Measurements from ENCODE around the gene RNF214. TPM values are rescaled to one million over a fixed set of nuclear protein-coding genes. Genes with fewer than 3 reads are reported as not detected.

RNF214 gene
- total RNA-seq, 1 donor from 2014 or later = 39.9 TPM

DNA sequence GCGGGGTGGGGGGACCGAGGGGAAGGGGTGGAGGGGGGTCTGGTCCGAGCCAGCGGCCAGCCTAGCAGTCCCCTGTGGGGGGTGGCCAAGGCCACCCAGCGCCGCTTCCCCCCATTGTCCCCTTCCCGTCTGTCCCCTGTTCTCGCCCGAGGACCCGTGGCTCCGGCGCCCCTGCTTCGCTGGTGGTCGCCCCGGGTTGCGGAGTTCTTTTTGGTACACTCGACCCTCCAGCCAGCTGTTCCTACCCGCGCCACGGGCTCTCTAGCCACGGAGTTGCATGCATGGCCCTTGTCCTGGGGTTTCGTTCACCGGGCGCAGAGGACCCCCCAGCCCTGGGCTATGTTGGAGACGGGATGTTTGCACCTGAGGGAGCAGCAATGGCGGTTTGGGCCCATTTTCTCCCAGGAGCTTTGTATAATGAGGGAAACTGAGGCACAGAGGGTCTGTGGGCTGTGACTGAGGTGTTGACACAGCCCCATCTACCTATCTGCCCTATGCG lies 489 bp downstream of the RNF214 start:
- H3K36me3 Mint-ChIP-seq = peaks cover 9% of the 10 kb centered on the region
- H3K4me3 Mint-ChIP-seq = peak overlapping the region; percentile 90
- TF ChIP-seq, protein P1, sequence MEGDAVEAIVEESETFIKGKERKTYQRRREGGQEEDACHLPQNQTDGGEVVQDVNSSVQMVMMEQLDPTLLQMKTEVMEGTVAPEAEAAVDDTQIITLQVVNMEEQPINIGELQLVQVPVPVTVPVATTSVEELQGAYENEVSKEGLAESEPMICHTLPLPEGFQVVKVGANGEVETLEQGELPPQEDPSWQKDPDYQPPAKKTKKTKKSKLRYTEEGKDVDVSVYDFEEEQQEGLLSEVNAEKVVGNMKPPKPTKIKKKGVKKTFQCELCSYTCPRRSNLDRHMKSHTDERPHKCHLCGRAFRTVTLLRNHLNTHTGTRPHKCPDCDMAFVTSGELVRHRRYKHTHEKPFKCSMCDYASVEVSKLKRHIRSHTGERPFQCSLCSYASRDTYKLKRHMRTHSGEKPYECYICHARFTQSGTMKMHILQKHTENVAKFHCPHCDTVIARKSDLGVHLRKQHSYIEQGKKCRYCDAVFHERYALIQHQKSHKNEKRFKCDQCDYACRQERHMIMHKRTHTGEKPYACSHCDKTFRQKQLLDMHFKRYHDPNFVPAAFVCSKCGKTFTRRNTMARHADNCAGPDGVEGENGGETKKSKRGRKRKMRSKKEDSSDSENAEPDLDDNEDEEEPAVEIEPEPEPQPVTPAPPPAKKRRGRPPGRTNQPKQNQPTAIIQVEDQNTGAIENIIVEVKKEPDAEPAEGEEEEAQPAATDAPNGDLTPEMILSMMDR (IDR thresholded peaks at IDR 0.05; ENCODE audit: unreplicated experiment) = no peak
- H3K4me1 Mint-ChIP-seq = peaks cover 32% of the 10 kb centered on the region
- no peaks in the 10 kb centered on the region for H3K27me3 Mint-ChIP-seq (ENCODE audit: low read depth)
- DNase-seq (ENCODE audit: low spot score in 2 of 2, unreplicated experiment in 2 of 2) = peak in 1 of 2 experiments; percentile 43
- peak overlapping the region; percentile 87 for H3K27ac Mint-ChIP-seq
- no peaks in the 10 kb centered on the region for H3K9me3 Mint-ChIP-seq

DNA sequence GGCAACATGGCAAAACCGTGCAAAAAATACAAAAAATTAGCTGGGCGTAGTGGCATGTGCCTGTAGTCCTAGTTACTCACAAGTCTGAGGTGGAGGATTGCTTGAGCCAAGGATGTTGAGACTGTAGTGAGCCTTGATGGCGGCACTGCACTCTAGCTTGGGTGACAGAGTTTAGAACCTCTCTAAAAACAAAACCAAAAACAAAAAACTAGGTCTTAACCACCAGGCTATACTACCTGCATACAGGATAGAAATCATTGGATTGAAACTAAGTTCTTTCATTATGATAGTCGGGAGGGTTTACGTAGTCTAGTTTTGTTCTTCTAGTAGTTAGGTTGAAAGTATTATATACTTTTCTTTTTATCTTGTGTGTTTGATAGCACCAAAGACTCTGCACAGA lies 5.8 kb downstream of the RNF214 start:
- Mint-ChIP-seq H3K27ac (no peak overlapping the region), H3K4me3 (no peak overlapping the region), H3K27me3 (ENCODE audit: low read depth) (no peaks in the 10 kb centered on the region), H3K36me3 (peaks cover 25% of the 10 kb centered on the region), H3K4me1 (peaks cover 12% of the 10 kb centered on the region), H3K9me3 (no peaks in the 10 kb centered on the region)
- TF ChIP-seq, protein P1 (IDR thresholded peaks at IDR 0.05; ENCODE audit: unreplicated experiment) = no peak
- no peak for DNase-seq (ENCODE audit: low spot score in 2 of 2, unreplicated experiment in 2 of 2)

DNA sequence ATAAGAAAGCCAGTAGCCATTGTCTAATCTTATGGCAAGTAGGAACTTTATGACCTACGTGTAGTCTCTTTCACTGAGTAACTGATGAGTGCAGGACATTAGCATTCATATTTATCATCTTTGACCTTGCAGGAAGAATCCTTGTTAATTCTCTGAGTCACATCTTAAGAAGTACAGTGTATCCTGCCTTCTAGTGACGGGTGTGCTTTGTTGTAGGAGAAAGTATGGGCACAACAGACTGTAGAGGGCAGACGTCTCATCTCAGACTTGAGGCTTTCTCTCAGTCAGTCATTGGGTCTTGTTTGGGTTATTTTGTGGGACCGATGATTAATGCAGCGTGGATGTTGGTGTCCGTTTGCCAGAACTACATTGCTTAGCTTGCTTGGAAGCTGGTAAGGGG lies 6.8 kb downstream of the RNF214 start:
- Mint-ChIP-seq H3K4me1 (peaks cover 2% of the 10 kb centered on the region), H3K27ac (no peak overlapping the region), H3K36me3 (peaks cover 29% of the 10 kb centered on the region), H3K27me3 (ENCODE audit: low read depth) (no peaks in the 10 kb centered on the region), H3K4me3 (no peak overlapping the region), H3K9me3 (no peaks in the 10 kb centered on the region)
- DNase-seq (ENCODE audit: low spot score in 2 of 2, unreplicated experiment in 2 of 2) = no peak
- TF ChIP-seq, protein P1 (IDR thresholded peaks at IDR 0.05; ENCODE audit: unreplicated experiment) = no peak

DNA sequence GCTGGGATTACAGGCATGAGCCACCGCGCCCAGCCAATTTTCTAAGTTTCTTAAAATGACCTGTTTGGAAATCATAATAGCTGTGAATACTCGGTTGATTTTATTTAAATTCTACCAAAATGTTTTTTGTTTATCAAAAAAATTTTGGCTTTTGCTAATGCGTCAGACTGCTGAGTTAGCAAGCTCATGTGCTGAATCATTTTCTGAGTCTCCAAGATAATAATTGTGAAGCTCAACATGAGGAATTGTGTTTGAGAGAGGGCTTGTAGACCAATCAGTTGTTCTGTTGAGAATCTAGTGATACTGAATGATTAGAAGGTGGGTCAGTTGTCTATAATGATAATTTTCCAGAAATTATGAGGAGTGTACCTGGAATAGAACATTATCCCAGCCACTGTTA lies 15.9 kb downstream of the RNF214 start:
- Mint-ChIP-seq H3K36me3 (peaks cover 43% of the 10 kb centered on the region), H3K27me3 (ENCODE audit: low read depth) (no peaks in the 10 kb centered on the region), H3K9me3 (no peaks in the 10 kb centered on the region), H3K27ac (no peak overlapping the region), H3K4me3 (no peak overlapping the region), H3K4me1 (no peaks in the 10 kb centered on the region)
- no peak for DNase-seq (ENCODE audit: low spot score in 2 of 2, unreplicated experiment in 2 of 2)
- TF ChIP-seq, protein P1 (IDR thresholded peaks at IDR 0.05; ENCODE audit: unreplicated experiment) = no peak

DNA sequence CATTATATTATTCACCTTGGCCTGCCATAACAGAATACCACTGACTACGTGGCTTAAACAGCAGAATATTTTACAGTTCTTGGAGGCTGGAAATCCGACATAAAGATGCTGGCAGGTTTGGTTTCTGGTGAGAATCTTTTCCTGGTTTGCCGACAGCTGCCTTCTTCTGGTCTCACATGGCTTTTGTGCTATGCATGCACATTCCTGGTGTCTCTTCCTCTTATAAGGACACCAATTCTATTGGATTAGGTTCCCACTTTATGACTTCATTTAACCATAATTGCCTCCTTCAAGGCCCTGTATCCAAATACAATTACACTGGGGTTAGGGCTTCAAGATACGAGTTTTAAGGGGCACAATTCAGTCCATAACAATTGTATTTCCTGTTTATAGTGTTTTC lies 17.1 kb downstream of the RNF214 start:
- Mint-ChIP-seq H3K27me3 (ENCODE audit: low read depth) (no peaks in the 10 kb centered on the region), H3K36me3 (peaks cover 43% of the 10 kb centered on the region), H3K9me3 (no peaks in the 10 kb centered on the region), H3K4me3 (no peak overlapping the region), H3K27ac (no peak overlapping the region), H3K4me1 (no peaks in the 10 kb centered on the region)
- no peak for DNase-seq (ENCODE audit: low spot score in 2 of 2, unreplicated experiment in 2 of 2)
- TF ChIP-seq, protein P1 (IDR thresholded peaks at IDR 0.05; ENCODE audit: unreplicated experiment) = no peak

DNA sequence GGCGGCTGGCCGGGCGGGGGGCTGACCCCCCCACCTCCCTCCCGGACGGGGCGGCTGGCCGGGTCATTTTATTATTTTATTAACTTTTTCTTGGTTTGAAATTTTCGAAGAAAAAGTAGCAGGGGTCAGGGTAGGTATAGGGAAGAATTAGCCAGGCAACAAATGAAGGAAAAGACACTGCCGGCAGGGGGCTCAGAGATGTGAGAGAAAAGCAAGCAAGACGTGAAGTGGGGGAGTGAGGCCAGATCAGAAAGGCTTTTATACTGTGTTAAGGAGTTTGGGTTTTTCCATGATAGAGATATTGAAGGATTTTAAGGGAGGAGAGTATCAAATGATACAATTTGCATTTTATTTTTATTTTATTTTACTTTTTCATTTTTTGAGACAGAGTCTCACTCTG lies 19.0 kb downstream of the RNF214 start:
- TF ChIP-seq, protein P1 (IDR thresholded peaks at IDR 0.05; ENCODE audit: unreplicated experiment) = no peak
- no peaks in the 10 kb centered on the region for H3K9me3 Mint-ChIP-seq
- H3K4me3 Mint-ChIP-seq = no peak overlapping the region
- no peaks in the 10 kb centered on the region for H3K27me3 Mint-ChIP-seq (ENCODE audit: low read depth)
- no peak for DNase-seq (ENCODE audit: low spot score in 2 of 2, unreplicated experiment in 2 of 2)
- H3K4me1 Mint-ChIP-seq = no peaks in the 10 kb centered on the region
- H3K27ac Mint-ChIP-seq = no peak overlapping the region
- H3K36me3 Mint-ChIP-seq = peaks cover 40% of the 10 kb centered on the region
